ENCODE results near the gene ERLIN1.

Gene ERLIN1

GRCh38 chr10:100158044-100158805 is 27.6 kb downstream of the ERLIN1 start:
- TF ChIP-seq CTCF (IDR thresholded peaks at IDR 0.05; ENCODE audit: low read depth, low read length): no peak
- no peak for TF ChIP-seq POLR2A (IDR thresholded peaks at IDR 0.05; ENCODE audit: extremely low read depth, insufficient read length)
- no peak for TF ChIP-seq MYC (IDR thresholded peaks at IDR 0.05; ENCODE audit: low read depth, low read length)
- H3K4me3 ChIP-seq (ENCODE audit: low read depth, low read length): no peak overlapping the region
- DNase-seq (ENCODE audit: low read depth): no peak

DNA sequence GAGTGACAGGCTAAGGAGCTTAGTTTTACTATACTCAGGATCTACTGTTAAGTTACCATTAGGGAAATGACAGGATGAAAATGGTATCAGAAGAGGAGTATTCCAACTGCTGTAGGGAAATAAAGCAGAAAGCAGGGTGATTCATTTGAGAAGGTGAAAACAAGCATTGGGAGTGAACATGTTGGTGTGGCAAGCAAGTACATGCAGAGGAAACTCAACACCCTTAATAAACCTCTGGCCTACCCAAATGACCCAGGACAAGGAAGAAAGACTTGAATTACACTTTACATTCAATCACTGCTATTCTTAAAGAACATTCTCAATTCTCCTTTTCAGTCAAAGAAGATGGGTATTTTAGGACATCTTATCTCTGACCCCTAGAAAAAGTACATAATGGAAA is 28.7 kb downstream of the ERLIN1 start:
- TF ChIP-seq MYC (IDR thresholded peaks at IDR 0.05; ENCODE audit: low read depth, low read length) (no peak), CTCF (IDR thresholded peaks at IDR 0.05; ENCODE audit: low read depth, low read length) (no peak), MAX (IDR thresholded peaks at IDR 0.05; ENCODE audit: low read depth, low read length) (no peak), POLR2A (IDR thresholded peaks at IDR 0.05; ENCODE audit: extremely low read depth, insufficient read length) (no peak)
- H3K4me3 ChIP-seq (ENCODE audit: low read depth, low read length): no peak overlapping the region
- DNase-seq (ENCODE audit: low read depth): no peak

GRCh38 chr10:100155936-100156335 is 29.9 kb downstream of the ERLIN1 start:
- DNase-seq (ENCODE audit: low read depth): no peak
- no peak overlapping the region for H3K4me3 ChIP-seq (ENCODE audit: low read depth, low read length)
- TF ChIP-seq POLR2A (IDR thresholded peaks at IDR 0.05; ENCODE audit: extremely low read depth, insufficient read length): no peak
- no peak for TF ChIP-seq CTCF (IDR thresholded peaks at IDR 0.05; ENCODE audit: low read depth, low read length)
- no peak for TF ChIP-seq MYC (IDR thresholded peaks at IDR 0.05; ENCODE audit: low read depth, low read length)

DNA sequence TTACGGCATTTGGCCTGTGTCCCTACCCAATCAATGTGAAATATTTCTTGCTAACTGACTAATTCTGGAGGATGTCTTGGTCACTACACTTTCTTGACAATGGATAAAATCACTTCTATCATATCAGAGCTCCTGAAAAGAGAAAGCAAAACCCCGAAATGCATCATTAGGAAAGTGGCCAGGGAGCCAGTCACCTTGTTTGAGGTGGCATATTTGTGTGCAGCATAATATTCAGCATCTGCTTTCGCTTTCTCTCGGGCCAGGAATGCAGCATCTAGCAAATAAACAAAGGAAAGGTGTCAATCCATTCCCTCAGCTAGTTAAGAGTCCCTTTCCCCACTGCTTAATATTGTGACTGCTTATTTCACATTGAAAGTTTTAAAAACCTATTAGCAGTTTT is 31.2 kb downstream of the ERLIN1 start:
- no peak overlapping the region for H3K4me3 ChIP-seq (ENCODE audit: low read depth, low read length)
- DNase-seq (ENCODE audit: low read depth): no peak
- TF ChIP-seq POLR2A (IDR thresholded peaks at IDR 0.05; ENCODE audit: extremely low read depth, insufficient read length): no peak

GRCh38 chr10:100153239-100153825 is 32.5 kb downstream of the ERLIN1 start:
- no peak overlapping the region for H3K4me3 ChIP-seq (ENCODE audit: low read depth, low read length)
- no peak for TF ChIP-seq CTCF (IDR thresholded peaks at IDR 0.05; ENCODE audit: low read depth, low read length)
- no peak for TF ChIP-seq MAX (IDR thresholded peaks at IDR 0.05; ENCODE audit: low read depth, low read length)
- peak; percentile 9 for TF ChIP-seq POLR2A (IDR thresholded peaks at IDR 0.05; ENCODE audit: extremely low read depth, insufficient read length)
- TF ChIP-seq MYC (IDR thresholded peaks at IDR 0.05; ENCODE audit: low read depth, low read length): no peak
- DNase-seq (ENCODE audit: low read depth): peak; percentile 27

GRCh38 chr10:100151723-100152300 is 34.0 kb downstream of the ERLIN1 start:
- H3K4me3 ChIP-seq (ENCODE audit: low read depth, low read length): no peak overlapping the region
- DNase-seq (ENCODE audit: low read depth): no peak
- TF ChIP-seq MYC (IDR thresholded peaks at IDR 0.05; ENCODE audit: low read depth, low read length) (no peak), MAX (IDR thresholded peaks at IDR 0.05; ENCODE audit: low read depth, low read length) (no peak), CTCF (IDR thresholded peaks at IDR 0.05; ENCODE audit: low read depth, low read length) (no peak), POLR2A (IDR thresholded peaks at IDR 0.05; ENCODE audit: extremely low read depth, insufficient read length) (no peak)

Measured in NB4 (cell line).